AG04449 (cell line): ENCODE data around the gene APOA4.
"Not testable (repeated sequence)": the region's sequence is repeated elsewhere in the genome, so short reads cannot be mapped to it uniquely, and the experiment has no call there.

ENCODE experiments used
- CTCF ChIA-PET: fragments of 350-600 bp; formaldehyde crosslinking; extraction: SDS; loops from one replicate; lab custom pipeline; 2021; ENCODE audit warnings: antibody characterized with exemption; lab: Yijun Ruan, JAX
- POLR2A ChIA-PET: fragments of 400-600, 350-600 bp; formaldehyde crosslinking; extraction: SDS; loops from one replicate; lab custom pipeline; 2020; ENCODE audit warnings: antibody characterized with exemption, inconsistent platforms; lab: Yijun Ruan, JAX
- DNase-seq: peaks from one replicate; pipeline ENCODE4 v3.0.0-alpha.2; 2010; ENCODE audit warnings: low read depth, low spot score
- H3K4me3 ChIP-seq: 2 replicates; pipeline ENCODE4 v1.5.1; 2011; ENCODE audit warnings: low read depth, mild to moderate bottlenecking, control low read depth, low read length
- TF ChIP-seq, protein P1 (sequence below): IDR thresholded peaks from one replicate; pipeline ENCODE4 v1.5.1; 2011; ENCODE audit warnings: mild to moderate bottlenecking, moderate library complexity, low read length, control low read depth, inconsistent platforms; ENCODE audit not compliant: insufficient read depth; ENCODE audit errors: missing control alignments

APOA4 gene

DNA sequence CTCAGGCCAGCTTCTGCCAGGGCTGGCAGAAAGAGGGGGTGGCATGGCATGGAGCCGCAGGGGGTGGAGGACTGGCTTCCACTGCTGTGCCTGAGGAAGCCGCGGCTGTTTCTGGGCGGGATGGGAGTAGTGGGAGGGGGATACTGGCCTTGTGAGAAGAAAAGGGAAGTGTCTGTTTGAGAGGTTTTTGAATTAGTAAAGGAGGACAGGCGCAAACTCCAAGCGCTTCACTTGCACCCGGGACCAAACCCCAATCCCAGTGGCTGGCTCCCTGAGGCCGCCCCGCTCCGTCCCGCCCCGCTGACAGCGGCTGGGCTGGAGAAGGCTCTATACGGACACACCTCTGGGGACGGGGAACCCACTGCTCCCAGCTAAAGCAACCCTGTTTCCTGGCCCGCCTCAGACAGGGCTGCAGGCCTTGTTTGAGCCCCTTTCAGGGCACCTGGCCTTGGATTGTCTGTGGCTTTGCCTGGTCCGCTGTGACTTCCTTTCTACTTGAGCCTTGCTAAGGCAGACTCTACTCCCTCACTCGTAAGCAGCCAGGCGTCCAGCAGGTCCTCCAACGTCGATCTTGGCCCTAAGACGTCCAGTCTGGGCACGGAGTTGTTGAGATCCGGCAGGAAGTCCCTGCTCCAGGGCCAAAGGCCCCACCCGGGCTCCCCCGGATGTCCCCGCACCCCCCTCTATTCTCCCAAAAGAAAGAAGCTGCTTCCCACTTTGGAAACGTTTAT, 12.1 kb upstream of the APOA4 start:
- peak overlapping the region; percentile 45 for H3K4me3 ChIP-seq
- DNase-seq: no peak
- POLR2A ChIA-PET: interaction anchor here (0.8 to 1.3 kb wide), 6 partner anchors 18 to 264 kb away, joined by 3 to 8 read pairs (median 4); partner anchors contain the start of genes APOA5 and ZPR1
- TF ChIP-seq, protein P1, sequence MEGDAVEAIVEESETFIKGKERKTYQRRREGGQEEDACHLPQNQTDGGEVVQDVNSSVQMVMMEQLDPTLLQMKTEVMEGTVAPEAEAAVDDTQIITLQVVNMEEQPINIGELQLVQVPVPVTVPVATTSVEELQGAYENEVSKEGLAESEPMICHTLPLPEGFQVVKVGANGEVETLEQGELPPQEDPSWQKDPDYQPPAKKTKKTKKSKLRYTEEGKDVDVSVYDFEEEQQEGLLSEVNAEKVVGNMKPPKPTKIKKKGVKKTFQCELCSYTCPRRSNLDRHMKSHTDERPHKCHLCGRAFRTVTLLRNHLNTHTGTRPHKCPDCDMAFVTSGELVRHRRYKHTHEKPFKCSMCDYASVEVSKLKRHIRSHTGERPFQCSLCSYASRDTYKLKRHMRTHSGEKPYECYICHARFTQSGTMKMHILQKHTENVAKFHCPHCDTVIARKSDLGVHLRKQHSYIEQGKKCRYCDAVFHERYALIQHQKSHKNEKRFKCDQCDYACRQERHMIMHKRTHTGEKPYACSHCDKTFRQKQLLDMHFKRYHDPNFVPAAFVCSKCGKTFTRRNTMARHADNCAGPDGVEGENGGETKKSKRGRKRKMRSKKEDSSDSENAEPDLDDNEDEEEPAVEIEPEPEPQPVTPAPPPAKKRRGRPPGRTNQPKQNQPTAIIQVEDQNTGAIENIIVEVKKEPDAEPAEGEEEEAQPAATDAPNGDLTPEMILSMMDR: no peak
- CTCF ChIA-PET: interaction anchor here (0.7 to 6.6 kb wide), 28 partner anchors 9 to 392 kb away, joined by 3 to 120 read pairs (median 5); partner anchors contain the start of genes APOA4, APOA5, PAFAH1B2 and SIK3

DNA sequence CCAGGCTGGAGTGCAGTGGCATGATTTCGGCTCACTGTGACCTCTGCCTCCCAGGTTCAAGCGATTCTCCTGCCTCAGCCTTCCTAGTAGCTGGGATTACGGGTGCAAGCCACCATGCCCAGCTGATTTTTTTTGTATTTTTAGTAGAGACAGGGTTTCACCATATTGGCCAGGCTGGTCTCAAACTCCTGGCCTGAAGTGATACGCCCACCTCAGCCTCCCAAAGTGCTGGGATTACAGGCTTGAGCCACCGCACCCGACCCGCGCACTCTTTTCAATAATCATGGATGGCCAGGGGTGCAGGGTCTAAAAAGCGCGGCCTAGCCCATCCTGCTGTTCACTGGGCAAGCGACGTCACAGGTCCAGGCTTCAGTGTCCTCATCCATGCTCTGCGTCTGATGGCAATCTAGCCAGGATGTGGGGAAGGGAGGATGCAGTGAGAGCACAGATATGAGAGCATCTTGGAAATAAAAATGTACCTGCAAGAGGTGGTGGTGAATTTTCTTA, 11.5 kb upstream of the APOA4 start:
- POLR2A ChIA-PET, DNase-seq, H3K4me3 ChIP-seq: not testable (repeated sequence)
- CTCF ChIA-PET: interaction anchor here (1.3 to 6.6 kb wide), 7 partner anchors 12 to 393 kb away, joined by 3 to 120 read pairs (median 6); partner anchors contain the start of genes APOA4, APOA5 and ZPR1

- TF ChIP-seq, protein P1: no peak
- ChIA-PET POLR2A (interaction anchor here (0.7 kb wide), 1 partner anchor 346 kb away, joined by 3 read pairs; no protein-coding TSS in a partner anchor), CTCF (interaction anchor here (4.7 to 6.6 kb wide), 2 partner anchors 11 to 43 kb away, joined by 24 to 120 read pairs; partner anchors contain the start of genes APOA4, APOA5 and ZPR1)
- no peak overlapping the region for H3K4me3 ChIP-seq
- no peak for DNase-seq
Observed at GRCh38 chr11:116833816-116834534, 10.9 kb upstream of the APOA4 start.

DNA sequence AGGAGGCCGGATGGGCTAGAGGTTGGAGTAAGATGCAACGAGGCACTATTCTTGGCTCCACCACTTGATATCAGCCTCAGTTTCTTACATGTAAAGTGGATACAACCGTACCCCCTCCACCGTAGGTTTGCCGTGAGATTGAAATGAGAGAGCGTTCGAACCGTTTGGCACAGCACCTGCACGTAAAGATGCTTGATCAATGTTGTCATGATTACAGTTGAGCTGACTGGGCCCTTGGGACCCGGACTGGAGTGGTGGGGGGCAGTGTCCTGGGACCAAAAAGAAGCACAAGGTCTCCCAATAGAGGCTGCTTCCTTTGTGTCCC, 10.3 kb upstream of the APOA4 start:
- POLR2A ChIA-PET: interaction anchor here (0.7 kb wide), 1 partner anchor 346 kb away, joined by 3 read pairs; no protein-coding TSS in a partner anchor
- TF ChIP-seq, protein P1: no peak
- CTCF ChIA-PET: interaction anchor here (0.8 to 6.6 kb wide), 3 partner anchors 9 to 42 kb away, joined by 3 to 120 read pairs (median 24); partner anchors contain the start of genes APOA4, APOA5 and ZPR1
- no peak for DNase-seq
- no peak overlapping the region for H3K4me3 ChIP-seq

DNA sequence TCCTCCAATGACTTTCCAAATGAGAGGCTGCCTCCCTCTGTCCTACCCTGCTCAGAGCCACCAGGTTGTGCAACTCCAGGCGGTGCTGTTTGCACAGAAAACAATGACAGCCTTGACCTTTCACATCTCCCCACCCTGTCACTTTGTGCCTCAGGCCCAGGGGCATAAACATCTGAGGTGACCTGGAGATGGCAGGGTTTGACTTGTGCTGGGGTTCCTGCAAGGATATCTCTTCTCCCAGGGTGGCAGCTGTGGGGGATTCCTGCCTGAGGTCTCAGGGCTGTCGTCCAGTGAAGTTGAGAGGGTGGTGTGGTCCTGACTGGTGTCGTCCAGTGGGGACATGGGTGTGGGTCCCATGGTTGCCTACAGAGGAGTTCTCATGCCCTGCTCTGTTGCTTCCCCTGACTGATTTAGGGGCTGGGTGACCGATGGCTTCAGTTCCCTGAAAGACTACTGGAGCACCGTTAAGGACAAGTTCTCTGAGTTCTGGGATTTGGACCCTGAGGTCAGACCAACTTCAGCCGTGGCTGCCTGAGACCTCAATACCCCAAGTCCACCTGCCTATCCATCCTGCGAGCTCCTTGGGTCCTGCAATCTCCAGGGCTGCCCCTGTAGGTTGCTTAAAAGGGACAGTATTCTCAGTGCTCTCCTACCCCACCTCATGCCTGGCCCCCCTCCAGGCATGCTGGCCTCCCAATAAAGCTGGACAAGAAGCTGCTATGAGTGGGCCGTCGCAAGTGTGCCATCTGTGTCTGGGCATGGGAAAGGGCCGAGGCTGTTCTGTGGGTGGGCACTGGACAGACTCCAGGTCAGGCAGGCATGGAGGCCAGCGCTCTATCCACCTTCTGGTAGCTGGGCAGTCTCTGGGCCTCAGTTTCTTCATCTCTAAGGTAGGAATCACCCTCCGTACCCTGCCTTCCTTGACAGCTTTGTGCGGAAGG, 9.5 kb upstream of the APOA4 start:
- CTCF ChIA-PET: interaction anchor here (0.8 to 6.6 kb wide), 2 partner anchors 10 to 41 kb away, joined by 3 to 120 read pairs; partner anchors contain the start of genes APOA5 and ZPR1
- no peak for DNase-seq
- no peak overlapping the region for H3K4me3 ChIP-seq
- POLR2A ChIA-PET: no interaction called here
- TF ChIP-seq, protein P1: no peak
